Metanephros (tissue), 1 donor: ENCODE results near the gene PARP6. TPM values are rescaled to one million over a fixed set of nuclear protein-coding genes. Genes with fewer than 3 reads are reported as not detected.

Experiments used
- total RNA-seq: library from RNA; depleted of rRNA; stranded (reverse); fragments of >200 nt; gene quantifications from one replicate; pipeline ENCODE4 v1.2.3, GENCODE V29; 2014

Gene PARP6, protein sequence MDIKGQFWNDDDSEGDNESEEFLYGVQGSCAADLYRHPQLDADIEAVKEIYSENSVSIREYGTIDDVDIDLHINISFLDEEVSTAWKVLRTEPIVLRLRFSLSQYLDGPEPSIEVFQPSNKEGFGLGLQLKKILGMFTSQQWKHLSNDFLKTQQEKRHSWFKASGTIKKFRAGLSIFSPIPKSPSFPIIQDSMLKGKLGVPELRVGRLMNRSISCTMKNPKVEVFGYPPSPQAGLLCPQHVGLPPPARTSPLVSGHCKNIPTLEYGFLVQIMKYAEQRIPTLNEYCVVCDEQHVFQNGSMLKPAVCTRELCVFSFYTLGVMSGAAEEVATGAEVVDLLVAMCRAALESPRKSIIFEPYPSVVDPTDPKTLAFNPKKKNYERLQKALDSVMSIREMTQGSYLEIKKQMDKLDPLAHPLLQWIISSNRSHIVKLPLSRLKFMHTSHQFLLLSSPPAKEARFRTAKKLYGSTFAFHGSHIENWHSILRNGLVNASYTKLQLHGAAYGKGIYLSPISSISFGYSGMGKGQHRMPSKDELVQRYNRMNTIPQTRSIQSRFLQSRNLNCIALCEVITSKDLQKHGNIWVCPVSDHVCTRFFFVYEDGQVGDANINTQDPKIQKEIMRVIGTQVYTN
- total RNA-seq, result 54.0 TPM

DNA sequence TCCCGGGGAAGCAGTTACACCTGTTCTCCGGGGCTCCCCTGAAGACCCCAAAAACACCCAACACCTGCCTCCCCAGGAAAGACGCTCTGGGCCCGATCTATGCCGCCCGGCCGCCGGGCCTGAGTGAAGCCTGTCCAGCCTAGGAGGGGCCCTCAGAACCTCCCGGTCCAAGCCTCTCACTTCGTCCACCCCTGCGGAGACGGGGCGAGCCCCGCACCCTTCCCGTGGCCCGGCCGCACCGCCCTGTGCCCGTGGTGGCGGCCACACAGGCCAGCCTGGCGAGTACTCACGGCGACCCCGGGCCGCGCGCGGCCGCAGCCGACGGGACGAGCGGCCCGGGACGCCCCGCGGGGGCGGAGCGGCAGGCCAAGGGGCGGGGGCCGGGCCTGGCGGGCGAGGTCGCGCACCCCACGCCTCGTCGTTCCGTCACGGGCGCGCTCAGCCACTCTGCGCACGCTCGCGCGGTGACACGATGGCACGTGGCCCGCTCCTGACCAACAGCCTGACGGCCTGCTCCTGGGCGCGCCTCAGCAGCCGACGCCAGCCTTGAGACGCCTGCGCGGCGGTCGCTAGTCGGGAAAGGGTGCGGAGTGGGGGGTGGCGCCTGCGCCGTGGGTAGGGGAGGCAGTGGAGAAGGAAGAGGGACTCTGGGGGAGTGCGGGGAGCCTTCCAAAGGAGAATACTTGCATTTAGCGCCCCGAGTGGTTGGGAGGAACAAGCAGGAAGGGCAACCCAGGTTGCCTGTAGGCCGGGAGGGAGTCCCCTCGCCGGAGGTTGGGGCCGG is at the start of gene PARP6:
Gene PARP6, minus strand, starts transcription at position 342 of the 784 bp plus-strand sequence. CDS start 5,077 bp downstream, outside the sequence.

DNA sequence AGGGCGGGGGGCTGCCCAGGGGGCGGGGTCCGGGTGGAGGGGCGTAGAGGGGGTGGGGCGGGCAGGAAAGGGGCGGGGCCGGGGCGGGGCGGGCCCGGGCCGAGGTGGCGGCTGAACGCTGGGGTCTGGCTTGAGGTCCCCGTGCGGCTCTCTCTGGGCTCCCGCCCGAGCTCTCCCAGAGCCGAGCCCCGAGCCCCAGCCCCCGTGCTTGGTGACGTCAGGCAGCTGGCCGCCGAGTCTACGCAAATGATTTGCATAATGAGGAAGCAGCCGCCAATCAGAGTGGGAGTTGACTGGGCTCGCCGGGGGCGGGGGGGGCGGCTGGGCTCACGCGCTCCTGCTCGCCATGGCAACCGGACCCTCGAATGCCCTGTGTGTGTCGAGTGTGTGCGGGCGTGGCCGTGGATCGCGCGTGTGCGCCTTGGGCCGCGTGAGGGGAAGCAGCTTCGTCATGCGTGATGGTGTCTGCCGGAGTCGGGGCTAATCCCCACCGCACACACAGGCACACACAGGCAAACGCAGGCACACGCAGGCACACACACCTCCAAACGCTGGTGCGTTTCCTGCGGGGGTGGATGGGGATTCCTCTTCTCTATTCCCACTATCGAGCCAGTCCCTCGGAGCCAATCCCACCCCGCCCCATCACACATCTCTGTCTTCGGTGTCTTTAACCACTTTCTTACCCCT is 47.8 kb upstream of the PARP6 start, which contains the start of gene CELF6:
Gene CELF6, minus strand, starts transcription at position 173 of the 687 bp plus-strand sequence. CDS start 283 bp downstream, outside the sequence.

DNA sequence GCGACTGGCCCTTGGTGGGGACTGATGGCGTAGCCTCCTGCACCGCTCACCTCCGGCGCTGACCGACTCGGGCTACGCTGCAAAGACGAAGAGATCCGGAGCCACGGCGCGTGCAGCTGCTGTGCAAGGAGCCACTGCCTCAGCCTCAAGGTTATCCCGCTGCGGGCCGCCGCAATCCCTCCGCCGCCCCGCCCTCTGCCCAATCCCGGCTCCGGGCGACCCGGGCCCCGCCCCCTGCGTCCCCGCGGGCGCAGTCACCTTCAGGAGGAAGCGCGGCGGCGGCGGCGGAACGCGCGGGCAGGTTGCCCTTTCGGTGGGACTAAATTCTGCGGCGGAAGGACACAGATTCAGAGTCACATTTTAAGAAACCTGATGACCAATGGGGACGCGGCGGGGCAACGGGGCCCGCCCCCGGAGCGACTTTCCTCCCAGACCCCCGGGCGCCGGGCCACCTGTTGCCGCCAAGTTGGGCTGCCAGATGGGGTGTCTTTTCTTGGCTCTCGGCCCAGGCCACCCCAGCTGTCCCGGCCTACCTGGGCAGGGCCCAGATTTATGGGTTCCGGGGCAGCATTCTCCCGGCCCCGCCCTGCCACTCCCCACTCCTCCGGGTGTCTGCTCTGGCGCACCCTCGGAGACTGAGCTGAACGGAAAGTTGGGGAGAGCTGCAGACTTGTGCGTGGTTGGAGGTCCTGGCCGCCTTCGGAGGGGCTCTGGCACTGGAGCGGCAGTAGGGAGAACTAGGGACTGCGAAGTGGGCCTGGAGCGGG is 41.1 kb downstream of the PARP6 start, which contains the start of gene PKM:
Gene PKM, minus strand, starts transcription at position 125 of the 767 bp plus-strand sequence. CDS start 12,093 bp downstream, outside the sequence.

DNA sequence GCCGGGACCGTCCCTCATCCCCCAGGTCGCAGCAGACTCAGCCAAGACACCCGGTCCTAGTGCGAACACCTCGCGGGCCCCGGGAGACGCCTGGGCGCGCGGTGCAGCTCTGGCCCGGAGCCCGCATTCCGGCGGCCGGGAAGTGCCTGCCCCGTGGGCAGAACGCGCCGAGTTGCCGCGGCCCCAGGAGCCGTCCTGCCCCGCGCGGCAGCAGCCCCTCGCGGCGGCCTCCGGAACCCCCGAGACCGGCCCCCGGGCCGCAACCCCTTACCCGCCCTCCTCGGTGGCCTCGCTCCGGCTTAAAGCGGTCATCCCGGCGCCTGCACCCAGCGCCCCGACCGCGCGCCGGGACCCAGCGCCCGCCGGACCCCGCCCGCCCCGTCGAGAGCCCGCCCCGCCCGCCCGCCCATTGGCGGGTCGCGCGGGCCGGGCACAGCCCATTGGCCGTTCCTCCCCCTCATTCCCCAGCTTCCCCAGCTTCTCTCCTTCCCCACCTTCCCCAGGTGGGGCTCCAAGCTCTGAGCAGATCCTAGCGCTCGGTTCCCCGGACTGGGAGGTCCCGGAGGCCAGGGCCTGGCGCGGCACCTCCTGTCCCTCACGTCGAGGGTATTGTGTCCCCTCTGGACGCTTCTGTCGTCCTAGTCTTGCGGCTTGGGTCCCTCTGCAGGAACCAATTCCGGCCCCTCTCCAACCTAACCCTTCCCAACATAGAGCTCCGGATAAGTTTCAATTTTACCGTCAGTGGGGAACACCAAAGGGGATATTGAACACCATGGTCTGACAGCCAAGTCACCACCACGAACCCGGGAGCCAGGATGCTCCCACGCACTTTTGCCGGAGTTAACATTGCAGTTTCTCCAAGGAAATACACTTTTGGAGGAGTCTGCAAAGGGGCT is 74.6 kb downstream of the PARP6 start, which contains the start of gene GRAMD2A:
Gene GRAMD2A, minus strand, starts transcription at position 328 of the 896 bp plus-strand sequence.

Other genes with a start within 250 kb of the PARP6 start
- gene MYO9A, start 154.4 kb downstream of the PARP6 start, total RNA-seq, result 96.9 TPM
- gene SENP8, start 154.2 kb downstream of the PARP6 start, total RNA-seq, result 3.4 TPM
- gene GRAMD2A, start 74.8 kb downstream of the PARP6 start, total RNA-seq, result 0.82 TPM
- gene PKM, start 41.4 kb downstream of the PARP6 start, total RNA-seq, result 782 TPM
- gene CELF6, start 47.6 kb upstream of the PARP6 start, total RNA-seq, result 2.4 TPM
- 94.1 TPM for gene HEXA, start 103.5 kb upstream of the PARP6 start, total RNA-seq
- gene TMEM202, start 125.8 kb upstream of the PARP6 start, total RNA-seq, result not detected
- gene ARIH1, start 201.8 kb upstream of the PARP6 start, total RNA-seq, result 76.7 TPM